K562 (cell line): ENCODE results near the gene ACER2. TPM values are rescaled to one million over a fixed set of nuclear protein-coding genes. Genes with fewer than 3 reads are reported as not detected.

ENCODE experiments used
- ATAC-seq: fragments of 200-7000 bp; cut with Tn5 transposase; 3 replicates; pipeline ENCODE4 v1.9.1; 2020; ENCODE audit warnings: moderate library complexity
- BruUV-seq: library from RNA; stranded (reverse); fragments of 400-500 nt; replicated peaks from 2 replicates; lab custom pipeline; 2021; lab: Mats Ljungman, UMichigan
- CTCF ChIA-PET: fragments of 300-600 bp; formaldehyde crosslinking; extraction: SDS; loops from one replicate; lab custom pipeline; 2021; ENCODE audit warnings: low intra/inter-chr PET ratio; lab: Yijun Ruan, JAX
- POLR2A ChIA-PET: fragments of 300-600, 350-650 bp; sonication (Branson Sonifier 250); formaldehyde crosslinking; extraction: SDS; loops from one replicate; lab custom pipeline; 2021; ENCODE audit warnings: antibody characterized with exemption, inconsistent platforms; lab: Yijun Ruan, JAX
- DNase-seq, 4 experiments: peaks; one replicate each; pipeline versions ENCODE4 v3.0.0 to v3.0.0-alpha.2; 2011 to 2018; ENCODE audit warnings: low spot score in 3 of 4, mixed read lengths in 3 of 4; ENCODE audit errors: extremely low read depth in 1 of 4
- FAIRE-seq: peaks from 2 replicates; lab custom pipeline; 2011; peaks lifted over from hg19 to GRCh38; lab: Jason Lieb, UNC
- H2AFZ ChIP-seq: 2 replicates; pipeline ENCODE4 v1.6.0; 2011; ENCODE audit warnings: low read depth, low read length, control low read depth, inconsistent platforms
- H3K27ac ChIP-seq: fragments of 200-600 bp; 3 replicates; pipeline ENCODE4 v1.8.0; 2011; ENCODE audit warnings: low read depth, mild to moderate bottlenecking, control low read depth, inconsistent platforms, low read length, moderate library complexity, mixed read lengths; ENCODE audit errors: extremely low read depth
- H3K27me3 ChIP-seq, 2 experiments: fragments of 300-600 bp in 1 of 2; 2 replicates in 1 of 2; 3 replicates in 1 of 2; pipeline versions ENCODE4 v1.6.0 to v1.8.0; 2011; ENCODE audit warnings: inconsistent platforms in 2 of 2, low read length in 2 of 2, mild to moderate bottlenecking in 1 of 2, mixed read lengths in 1 of 2, moderate library complexity in 1 of 2; ENCODE audit not compliant: control insufficient read depth in 2 of 2, insufficient read depth in 2 of 2
- H3K36me3 ChIP-seq: fragments of 300-600 bp; 3 replicates; pipeline ENCODE4 v1.8.0; 2011; ENCODE audit warnings: mild to moderate bottlenecking, low read length, inconsistent platforms; ENCODE audit not compliant: control insufficient read depth, insufficient read depth
- H3K4me1 ChIP-seq, 2 experiments: fragments of 200-600 bp in 1 of 2; replicated peaks in 1 of 2; 2 replicates in 1 of 2; 3 replicates in 1 of 2; pipeline versions ENCODE4 v1.5.1 to v1.8.0; 2011; ENCODE audit warnings: inconsistent platforms in 2 of 2, low read length in 2 of 2, mild to moderate bottlenecking in 1 of 2, mixed read lengths in 1 of 2, moderate library complexity in 1 of 2; ENCODE audit not compliant: control insufficient read depth in 2 of 2, insufficient read depth in 2 of 2
- H3K4me2 ChIP-seq: 2 replicates; pipeline ENCODE4 v1.6.1; 2011; ENCODE audit warnings: low read length, control low read depth, inconsistent platforms, mixed read lengths; ENCODE audit not compliant: insufficient read depth
- H3K4me3 ChIP-seq: fragments of 200-600 bp; sonication (generic), shearing (Covaris generic); 2 replicates; pipeline ENCODE4 v1.5.1; 2016; ENCODE audit warnings: control low read depth, inconsistent platforms
- H3K79me2 ChIP-seq: fragments of 200-600 bp; 3 replicates; pipeline ENCODE4 v1.8.0; 2011; ENCODE audit warnings: low read length, inconsistent platforms; ENCODE audit not compliant: control insufficient read depth, insufficient read depth
- H3K9ac ChIP-seq, 2 experiments: 2 replicates each; pipeline versions ENCODE4 v1.6.0 to v1.6.1; 2011; ENCODE audit warnings: low read depth in 2 of 2, low read length in 2 of 2, control low read depth in 1 of 2, inconsistent platforms in 1 of 2, mild to moderate bottlenecking in 1 of 2, mixed read lengths in 1 of 2; ENCODE audit not compliant: insufficient read depth in 1 of 2
- H3K9me1 ChIP-seq: one replicate; pipeline ENCODE4 v1.6.0; 2011; ENCODE audit warnings: inconsistent platforms, mild to moderate bottlenecking, low read length, moderate library complexity; ENCODE audit not compliant: control insufficient read depth, insufficient read depth
- H3K9me3 ChIP-seq: replicated peaks from 2 replicates; pipeline ENCODE4 v1.5.1; 2011; ENCODE audit warnings: low read depth, low read length, inconsistent platforms; ENCODE audit not compliant: control insufficient read depth, insufficient read depth
- H4K20me1 ChIP-seq: replicated peaks from 2 replicates; pipeline ENCODE4 v1.6.1; 2011; ENCODE audit warnings: low read length, inconsistent platforms, mixed read lengths; ENCODE audit not compliant: control insufficient read depth, insufficient read depth
- ETV6 ChIP-seq, 3 experiments: fragments of 150-350 bp in 1 of 3; sonication (generic) in 1 of 3; formaldehyde crosslinking in 1 of 3; IDR thresholded peaks; 2 replicates each; pipeline versions ENCODE4 v1.6.1 to v1.8.0; 2014 to 2022; ENCODE audit warnings: borderline replicate concordance in 2 of 3, low read depth in 2 of 3, antibody characterized with exemption in 1 of 3, low read length in 1 of 3, mild to moderate bottlenecking in 1 of 3, missing genetic modification reagents in 1 of 3
- FOXA3 ChIP-seq, 2 experiments: fragments of 450-650 bp in 1 of 2; sonication (generic) in 1 of 2; formaldehyde crosslinking; IDR thresholded peaks in 1 of 2; conservative IDR thresholded peaks in 1 of 2; 2 replicates each; pipeline versions ENCODE4 v1.4.0 to v1.8.0; 2020 to 2022; ENCODE audit warnings: mild to moderate bottlenecking in 2 of 2, missing genetic modification reagents in 1 of 2
- L3MBTL2 ChIP-seq: fragments of 450-650 bp; IDR thresholded peaks from 2 replicates; pipeline ENCODE4 v1.6.1; 2016; ENCODE audit warnings: mild to moderate bottlenecking, moderate library complexity
- PHF21A ChIP-seq: fragments of 450-650 bp; IDR thresholded peaks from 2 replicates; pipeline ENCODE4 v1.6.1; 2017; ENCODE audit warnings: low read depth, borderline replicate concordance
- ZNF764 ChIP-seq: fragments of 250-450 bp; sonication (Bioruptor Pico); IDR thresholded peaks from 2 replicates; pipeline ENCODE4 v1.4.0; 2020; ENCODE audit warnings: low read depth, mild to moderate bottlenecking, moderate library complexity
- WGBS: fragments of 100-300 bp; shearing (Covaris generic); methylation state at CpG from one replicate; pipeline ENCODE4 v1.1.6; 2016; ENCODE audit warnings: low coverage, mixed read lengths; ENCODE audit not compliant: insufficient coverage; ENCODE audit errors: missing lambda C conversion rate; 5-methylcytosine and 5-hydroxymethylcytosine counted together
- in situ Hi-C: fragments of 300-500 bp; cut with MboI; formaldehyde crosslinking; loops from 4 replicates; pipeline ENCODE4 v1.15.0; 2018; ENCODE audit warnings: inconsistent platforms, mixed read lengths
- intact Hi-C: fragments of 100-400 bp; cut with micrococcal nuclease; formaldehyde crosslinking; loops from 2 replicates; pipeline ENCODE4 v1.14.2; 2022
- polyA plus RNA-seq, 8 experiments: library from polyadenylated mRNA; depleted of rRNA in 4 of 8; stranded (reverse) in 5 of 8; unstranded in 3 of 8; fragments of >200 nt; fragmentation: Nextera tagmentation in 2 of 8; fragmentation: Illumina TruSeq in 1 of 8; extraction: Ambion mirVana in 2 of 8; extraction: Trizol in 1 of 8; gene quantifications; 2 replicates each; pipeline versions ENCODE4 v1.2.1 to v1.2.3, GENCODE V29; 2011 to 2014; ENCODE audit warnings: inconsistent platforms in 1 of 8, missing spikeins in 1 of 8
- total RNA-seq, 7 experiments: library from RNA; depleted of rRNA in 6 of 7; stranded (reverse); fragments of >200 nt in 6 of 7; fragmentation: Illumina TruSeq in 2 of 7; extraction: Trizol in 2 of 7; gene quantifications; 2 replicates each; pipeline versions ENCODE4 v1.2.1 to v1.2.3, GENCODE V29; 2011 to 2021; ENCODE audit warnings: low replicate concordance in 1 of 7
- TF ChIP-seq, protein P1 (sequence below): fragments of 450-650 bp; conservative IDR thresholded peaks from 2 replicates; pipeline ENCODE4 v1.6.1; 2016; ENCODE audit warnings: missing genetic modification characterization, low read depth, mild to moderate bottlenecking, control low read depth, missing compliant biosample characterization

Gene ACER2
- total and polyA plus RNA-seq, 9 of the 15 experiments (the other 6 are each of a cell fraction or from before 2014, with no cell fraction given) = 0.17 to 4.6 (median 3.0) TPM

DNA sequence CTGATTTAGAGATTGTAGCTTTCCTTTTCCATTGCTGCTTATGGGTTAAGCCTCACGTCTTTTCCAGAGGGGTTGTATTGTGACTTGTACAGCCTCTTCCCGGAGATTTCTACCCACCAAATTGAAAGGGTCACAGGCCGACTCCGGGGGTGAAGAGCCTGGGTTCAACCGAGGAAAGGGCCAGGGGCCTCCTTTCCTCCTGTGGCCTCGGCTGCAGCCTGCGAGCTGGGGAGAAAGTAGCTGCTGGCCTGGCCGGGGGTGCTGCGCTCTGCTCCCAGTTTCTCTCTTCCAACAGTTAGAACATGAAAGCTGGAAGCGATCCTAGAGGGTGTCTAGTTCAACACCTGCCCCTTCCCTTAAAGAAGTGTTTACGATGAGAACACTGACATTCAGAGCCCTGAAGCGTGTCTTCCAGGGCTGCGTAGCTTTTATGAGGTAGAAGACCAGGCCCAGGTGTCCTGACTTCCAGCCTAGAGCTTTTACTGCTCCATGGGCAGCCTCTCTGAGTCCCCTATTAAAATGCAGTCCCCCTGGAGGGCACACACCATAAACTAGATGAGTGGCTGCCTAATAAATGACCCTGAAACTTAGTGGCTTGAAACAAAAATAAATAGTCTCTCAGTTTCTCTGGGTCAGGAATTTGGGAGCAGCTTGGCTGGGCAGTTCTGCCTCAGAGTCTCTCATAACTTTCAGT, 56.9 kb downstream of the ACER2 start:
- Histone ChIP-seq H3K4me2 (no peak overlapping the region), H4K20me1 (no peaks in the 10 kb centered on the region), H3K4me1 (peaks cover 8 to 15% of the 10 kb centered on the region in 2 experiments; a peak in 4 of 5 replicates), H3K79me2 (no peaks in the 10 kb centered on the region), H3K9ac (no peak overlapping the region), H2AFZ (no peak overlapping the region), H3K9me3 (no peaks in the 10 kb centered on the region), H3K27ac (no peak overlapping the region), H3K4me3 (no peak overlapping the region), H3K9me1 (no peaks in the 10 kb centered on the region), H3K27me3 (no peaks in the 10 kb centered on the region), H3K36me3 (no peaks in the 10 kb centered on the region)
- no peak for TF ChIP-seq ZNF764
- no peak for TF ChIP-seq L3MBTL2
- no peak for TF ChIP-seq ETV6 (IDR thresholded peaks at IDR 0.05; ENCODE audit: borderline replicate concordance in 1 of 2, low read depth in 2 of 2, low read length in 1 of 2)
- no peak for TF ChIP-seq ETV6 (CRISPR knock-in tag; IDR thresholded peaks at IDR 0.05; ENCODE audit: borderline replicate concordance)
- no peak for TF ChIP-seq PHF21A
- no peak for TF ChIP-seq FOXA3 (CRISPR knock-in tag; conservative IDR thresholded peaks at IDR 0.05 in 1 of 2, IDR thresholded peaks at IDR 0.05 in 1 of 2)
- TF ChIP-seq, protein P1, sequence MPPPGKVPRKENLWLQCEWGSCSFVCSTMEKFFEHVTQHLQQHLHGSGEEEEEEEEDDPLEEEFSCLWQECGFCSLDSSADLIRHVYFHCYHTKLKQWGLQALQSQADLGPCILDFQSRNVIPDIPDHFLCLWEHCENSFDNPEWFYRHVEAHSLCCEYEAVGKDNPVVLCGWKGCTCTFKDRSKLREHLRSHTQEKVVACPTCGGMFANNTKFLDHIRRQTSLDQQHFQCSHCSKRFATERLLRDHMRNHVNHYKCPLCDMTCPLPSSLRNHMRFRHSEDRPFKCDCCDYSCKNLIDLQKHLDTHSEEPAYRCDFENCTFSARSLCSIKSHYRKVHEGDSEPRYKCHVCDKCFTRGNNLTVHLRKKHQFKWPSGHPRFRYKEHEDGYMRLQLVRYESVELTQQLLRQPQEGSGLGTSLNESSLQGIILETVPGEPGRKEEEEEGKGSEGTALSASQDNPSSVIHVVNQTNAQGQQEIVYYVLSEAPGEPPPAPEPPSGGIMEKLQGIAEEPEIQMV (tag) = no peak
- intact Hi-C loops (no loop called here), in situ Hi-C loops (loop anchor here (25.0 kb wide), 3 partner anchors 678 to 1928 kb away; no protein-coding TSS in a partner anchor)
- ChIA-PET CTCF (no interaction called here), POLR2A (interaction anchor here (0.6 kb wide), 2 partner anchors 11 to 283 kb away, joined by 3 read pairs; no protein-coding TSS in a partner anchor)
- DNase-seq = no peak
- no peak for ATAC-seq
- 76% methylated on average over 11 of the region's 13 CpGs for WGBS
- no peak for FAIRE-seq
- no TSS peak for BruUV-seq
